HUDEP-2 (cell line): Measurements from ENCODE around the gene NAIP.
"Not testable (repeated sequence)": the region's sequence is repeated elsewhere in the genome, so short reads cannot be mapped to it uniquely, and the experiment has no call there.

Source experiments
- DNase-seq, 76 experiments: peaks; one replicate each; lab custom pipeline; 2025; ENCODE audit not compliant: unreplicated experiment in 76 of 76; lab: John Stamatoyannopoulos, UW

Gene NAIP

GRCh38 chr5:71025289-71025953 lies at the start of gene NAIP:
Gene NAIP (minus strand): TSS chr5:71025339. CDS start chr5:71012915, 12,424 bp downstream.
- DNase-seq: not testable (repeated sequence)

GRCh38 chr5:71067262-71067928 lies 42.3 kb upstream of the NAIP start, which contains the start of gene GTF2H2:
Gene GTF2H2 (minus strand): TSS chr5:71067676. CDS start chr5:71062763, 4,913 bp downstream.
- DNase-seq: not testable (repeated sequence)

- not testable (repeated sequence) for DNase-seq
These were observed 36.2 kb upstream of the NAIP start for GRCh38 chr5:71061322-71061721.

- DNase-seq: not testable (repeated sequence)
These were observed 34.3 kb upstream of the NAIP start for GRCh38 chr5:71059426-71059825.

- not testable (repeated sequence) for DNase-seq
These were observed 19.7 kb upstream of the NAIP start for GRCh38 chr5:71044808-71045207.

GRCh38 chr5:71044128-71044527 lies 19.0 kb upstream of the NAIP start:
- not testable (repeated sequence) for DNase-seq

GRCh38 chr5:71031046-71031776 lies 6.1 kb upstream of the NAIP start:
- not testable (repeated sequence) for DNase-seq

GRCh38 chr5:71020643-71021042 lies 4.5 kb downstream of the NAIP start:
- DNase-seq: not testable (repeated sequence)

- not testable (repeated sequence) for DNase-seq
These were observed 6.6 kb downstream of the NAIP start for GRCh38 chr5:71018376-71019005.

- no peak for DNase-seq
These were observed 11.0 kb downstream of the NAIP start for GRCh38 chr5:71014176-71014575.

- no peak for DNase-seq
These were observed 11.6 kb downstream of the NAIP start for GRCh38 chr5:71013575-71013974.

- DNase-seq: no peak
These were observed 13.8 kb downstream of the NAIP start for GRCh38 chr5:71011194-71011792.

- DNase-seq: not testable (repeated sequence)
These were observed 18.2 kb downstream of the NAIP start for GRCh38 chr5:71006983-71007382.

- DNase-seq: not testable (repeated sequence)
These were observed 40.3 kb downstream of the NAIP start for GRCh38 chr5:70984882-70985281.

GRCh38 chr5:70967220-70967619 lies 57.9 kb downstream of the NAIP start:
- DNase-seq: not testable (repeated sequence)

GRCh38 chr5:70964531-70964930 lies 60.6 kb downstream of the NAIP start:
- DNase-seq: not testable (repeated sequence)

GRCh38 chr5:70953068-70953467 lies 72.1 kb downstream of the NAIP start:
- not testable (repeated sequence) for DNase-seq

- DNase-seq: not testable (repeated sequence)
These were observed 92.6 kb downstream of the NAIP start for GRCh38 chr5:70932560-70932959.

GRCh38 chr5:70931709-70932368 lies 93.3 kb downstream of the NAIP start:
- not testable (repeated sequence) for DNase-seq

GRCh38 chr5:70925211-70925562 lies 100.0 kb downstream of the NAIP start:
- DNase-seq: not testable (repeated sequence)
